Effector memory CD8-positive, alpha-beta T cell (primary cell): Measurements from ENCODE around the gene PLPP3.

Experiments
- ATAC-seq: fragments of 150-1000 bp; cut with Tn5 transposase; replicated peaks from 2 replicates; pipeline ENCODE4 v1.10.0; 2021; ENCODE audit warnings: mild to moderate bottlenecking, moderate library complexity
- DNase-seq, 3 experiments: peaks; one replicate each; pipeline ENCODE4 v3.0.0; 2021
- H3K27ac Mint-ChIP-seq, 2 donors: one replicate each; pipeline ENCODE4 v1.8.0; 2022; ENCODE audit warnings: mild to moderate bottlenecking in 2 of 2, mixed read lengths in 2 of 2, moderate library complexity in 2 of 2
- H3K27me3 Mint-ChIP-seq, 2 donors: one replicate each; pipeline ENCODE4 v1.8.0; 2022; ENCODE audit warnings: mixed read lengths in 2 of 2
- H3K36me3 Mint-ChIP-seq: one replicate; pipeline ENCODE4 v1.8.0; 2022; ENCODE audit warnings: mild to moderate bottlenecking, moderate library complexity, mixed read lengths; ENCODE audit not compliant: insufficient read depth
- H3K4me1 Mint-ChIP-seq, 2 donors: one replicate each; pipeline ENCODE4 v1.8.0; 2022; ENCODE audit warnings: low read depth in 2 of 2, mixed read lengths in 2 of 2
- H3K4me3 Mint-ChIP-seq, 2 donors: one replicate each; pipeline ENCODE4 v1.8.0; 2022; ENCODE audit warnings: mild to moderate bottlenecking in 2 of 2, mixed read lengths in 2 of 2, moderate library complexity in 2 of 2
- H3K9me3 Mint-ChIP-seq, 2 donors: one replicate each; pipeline ENCODE4 v1.8.0; 2022; ENCODE audit warnings: mixed read lengths in 2 of 2

PLPP3 gene

DNA sequence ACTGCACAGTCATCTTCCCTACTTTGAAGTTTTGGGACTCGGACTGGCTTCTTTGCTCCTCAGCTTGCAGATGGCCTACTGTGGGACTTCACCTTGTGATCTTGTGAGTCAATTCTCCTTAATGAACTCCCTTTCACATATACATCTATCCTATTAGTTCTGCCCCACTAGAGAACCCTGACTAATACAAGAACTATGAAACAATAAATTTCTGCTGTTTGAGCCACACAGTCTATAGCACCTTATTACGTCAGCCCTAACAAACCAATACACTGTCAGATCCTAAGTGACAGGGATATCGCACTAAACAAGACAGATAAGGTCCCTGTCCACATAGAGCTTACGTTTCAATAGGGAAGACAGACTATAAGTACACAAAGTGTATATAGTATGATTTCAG, 120.1 kb downstream of the PLPP3 start:
- no peak for DNase-seq
- no peak overlapping the region for H3K27ac Mint-ChIP-seq
- no peaks in the 10 kb centered on the region for H3K27me3 Mint-ChIP-seq
- no peaks in the 10 kb centered on the region for H3K4me1 Mint-ChIP-seq
- H3K4me3 Mint-ChIP-seq: no peak overlapping the region
- peaks cover 0 to 9% of the 10 kb centered on the region in 2 donors for H3K9me3 Mint-ChIP-seq
- no peak for ATAC-seq
- H3K36me3 Mint-ChIP-seq: no peaks in the 10 kb centered on the region

DNA sequence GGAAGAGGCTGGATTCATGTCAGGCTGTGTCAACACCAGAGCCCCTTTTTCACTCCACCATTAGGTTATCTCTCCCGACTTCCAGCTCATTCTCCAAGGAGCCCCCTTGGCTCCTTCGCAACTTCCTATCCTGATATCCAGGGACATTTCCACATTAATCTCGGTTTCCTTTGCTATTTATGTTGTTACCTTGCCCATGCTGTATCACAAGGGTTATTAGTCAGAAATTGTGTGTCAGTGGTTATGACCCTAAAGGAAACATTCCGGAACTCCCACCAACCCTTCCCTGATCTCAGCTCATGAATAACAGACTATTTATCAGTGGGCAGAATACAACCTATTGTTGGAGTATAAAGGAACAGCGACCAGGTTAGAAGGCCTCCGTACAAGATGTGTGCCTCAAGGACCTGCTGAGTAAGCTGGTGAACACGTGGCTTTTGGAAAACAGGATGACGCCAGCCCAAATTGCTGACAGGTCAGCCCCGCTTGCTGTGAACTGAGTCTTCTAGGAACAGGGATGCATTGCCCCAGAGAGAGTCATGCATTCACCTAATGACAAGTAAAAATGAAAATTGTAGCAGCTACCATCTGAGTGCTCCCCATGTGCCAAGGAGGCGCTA, 121.5 kb downstream of the PLPP3 start:
- H3K27ac Mint-ChIP-seq: no peak overlapping the region
- peaks cover 0 to 8% of the 10 kb centered on the region in 2 donors for H3K27me3 Mint-ChIP-seq
- DNase-seq (no peak), ATAC-seq (no peak)
- no peaks in the 10 kb centered on the region for H3K4me1 Mint-ChIP-seq
- H3K4me3 Mint-ChIP-seq: no peak overlapping the region
- peaks cover 0 to 18% of the 10 kb centered on the region in 2 donors for H3K9me3 Mint-ChIP-seq
- no peaks in the 10 kb centered on the region for H3K36me3 Mint-ChIP-seq

DNA sequence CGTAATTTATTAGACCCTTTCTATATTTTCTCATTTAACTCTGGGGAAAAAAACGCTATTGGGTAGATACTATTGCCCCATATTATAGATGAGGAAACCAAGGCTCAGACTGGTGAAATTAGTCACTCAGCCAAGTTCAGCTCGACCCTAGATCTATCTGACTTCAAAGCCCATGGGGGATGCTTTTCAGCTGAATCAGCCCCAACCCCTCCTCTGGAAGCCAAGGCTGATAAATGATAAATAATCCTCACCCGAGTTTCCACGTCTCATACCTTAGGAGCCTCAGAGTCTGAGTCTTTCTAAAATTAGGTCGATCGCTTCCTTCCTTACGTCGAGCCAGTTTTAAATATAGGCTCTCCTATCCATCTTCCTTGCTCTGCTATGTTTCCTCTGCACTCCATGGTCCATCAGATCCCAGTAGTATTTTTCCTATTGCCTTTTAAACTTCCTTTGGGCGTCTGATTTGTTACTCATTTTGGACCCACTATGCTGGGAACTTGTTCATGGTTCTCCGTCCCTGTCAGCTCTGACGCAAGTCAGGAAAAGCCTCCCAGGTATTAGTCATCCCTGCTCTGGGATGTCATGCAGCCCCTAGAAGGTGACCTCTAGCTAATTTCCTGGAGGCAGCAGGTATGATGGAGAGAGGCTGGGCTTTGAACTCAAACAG, 122.8 kb downstream of the PLPP3 start:
- Mint-ChIP-seq H3K9me3 (peaks cover 0 to 8% of the 10 kb centered on the region in 2 donors), H3K36me3 (no peaks in the 10 kb centered on the region), H3K4me1 (no peaks in the 10 kb centered on the region), H3K4me3 (no peak overlapping the region), H3K27me3 (peaks cover 3 to 8% of the 10 kb centered on the region in 2 donors), H3K27ac (no peak overlapping the region)
- DNase-seq (no peak), ATAC-seq (no peak)

- Mint-ChIP-seq H3K9me3 (peaks cover 0 to 8% of the 10 kb centered on the region in 2 donors), H3K27me3 (peaks cover 5 to 8% of the 10 kb centered on the region in 2 donors)
- no peak for ATAC-seq
Observed at GRCh38 chr1:56453417-56454078, 125.8 kb downstream of the PLPP3 start.

DNA sequence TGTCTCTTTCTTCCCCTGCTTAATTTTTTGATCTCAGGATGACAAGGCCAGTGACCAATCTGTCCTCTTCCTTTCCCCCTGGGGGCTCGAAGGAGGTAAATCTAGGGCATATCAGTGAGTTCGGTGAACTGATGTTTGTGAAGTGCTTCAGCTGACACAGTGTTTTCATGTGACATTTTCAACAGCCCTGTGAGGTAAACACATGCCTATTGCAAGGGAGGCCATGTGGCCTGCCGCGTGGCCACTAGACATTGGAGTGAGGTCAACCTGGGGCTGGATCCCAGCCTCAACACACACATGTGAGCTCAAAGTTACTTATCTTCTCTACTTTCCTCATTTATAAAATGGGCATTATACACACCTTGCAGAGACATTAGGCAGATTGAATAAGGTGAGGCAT, 126.3 kb downstream of the PLPP3 start:
- H3K27ac Mint-ChIP-seq: no peak overlapping the region
- no peaks in the 10 kb centered on the region for H3K36me3 Mint-ChIP-seq
- H3K27me3 Mint-ChIP-seq: peaks cover 5 to 8% of the 10 kb centered on the region in 2 donors
- H3K4me3 Mint-ChIP-seq: no peak overlapping the region
- no peaks in the 10 kb centered on the region for H3K4me1 Mint-ChIP-seq
- H3K9me3 Mint-ChIP-seq: peaks cover 0 to 8% of the 10 kb centered on the region in 2 donors
- DNase-seq: no peak
- ATAC-seq: no peak

More at GRCh38 chr1:56453417-56454078, 125.8 kb downstream of the PLPP3 start:
- DNase-seq: no peak
- H3K4me1 Mint-ChIP-seq: no peaks in the 10 kb centered on the region
- no peak overlapping the region for H3K4me3 Mint-ChIP-seq
- no peaks in the 10 kb centered on the region for H3K36me3 Mint-ChIP-seq
- no peak overlapping the region for H3K27ac Mint-ChIP-seq

- no peak for ATAC-seq
- Mint-ChIP-seq H3K4me3 (no peak overlapping the region), H3K36me3 (no peaks in the 10 kb centered on the region), H3K9me3 (peaks cover 0 to 8% of the 10 kb centered on the region in 2 donors), H3K27me3 (peaks cover 5 to 8% of the 10 kb centered on the region in 2 donors), H3K4me1 (no peaks in the 10 kb centered on the region), H3K27ac (no peak overlapping the region)
- DNase-seq: no peak
Observed at GRCh38 chr1:56452027-56453011, 127.0 kb downstream of the PLPP3 start.

DNA sequence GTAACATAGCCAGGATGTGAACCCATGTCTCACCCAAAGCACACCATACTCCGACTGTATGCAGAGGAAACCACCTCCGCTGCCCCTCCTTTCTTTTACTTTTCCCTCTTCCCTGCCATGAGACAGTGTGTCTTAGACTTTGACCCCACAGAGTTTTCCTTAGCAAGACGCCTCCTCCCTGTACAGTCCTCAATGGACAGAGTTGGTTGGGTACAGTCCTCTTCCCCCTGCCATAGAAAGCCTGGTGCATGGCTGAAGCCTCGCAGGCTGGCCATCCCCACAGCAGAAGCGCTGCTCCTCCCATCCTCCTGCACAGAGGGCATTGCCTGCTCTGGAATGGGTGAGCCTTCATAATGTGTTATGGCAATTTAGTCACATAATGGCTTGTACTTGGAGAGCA, 127.9 kb downstream of the PLPP3 start:
- no peaks in the 10 kb centered on the region for H3K36me3 Mint-ChIP-seq
- peaks cover 0 to 8% of the 10 kb centered on the region in 2 donors for H3K9me3 Mint-ChIP-seq
- no peak overlapping the region for H3K4me3 Mint-ChIP-seq
- peaks cover 5 to 8% of the 10 kb centered on the region in 2 donors for H3K27me3 Mint-ChIP-seq
- no peak for DNase-seq
- no peaks in the 10 kb centered on the region for H3K4me1 Mint-ChIP-seq
- H3K27ac Mint-ChIP-seq: no peak overlapping the region
- ATAC-seq: no peak

DNA sequence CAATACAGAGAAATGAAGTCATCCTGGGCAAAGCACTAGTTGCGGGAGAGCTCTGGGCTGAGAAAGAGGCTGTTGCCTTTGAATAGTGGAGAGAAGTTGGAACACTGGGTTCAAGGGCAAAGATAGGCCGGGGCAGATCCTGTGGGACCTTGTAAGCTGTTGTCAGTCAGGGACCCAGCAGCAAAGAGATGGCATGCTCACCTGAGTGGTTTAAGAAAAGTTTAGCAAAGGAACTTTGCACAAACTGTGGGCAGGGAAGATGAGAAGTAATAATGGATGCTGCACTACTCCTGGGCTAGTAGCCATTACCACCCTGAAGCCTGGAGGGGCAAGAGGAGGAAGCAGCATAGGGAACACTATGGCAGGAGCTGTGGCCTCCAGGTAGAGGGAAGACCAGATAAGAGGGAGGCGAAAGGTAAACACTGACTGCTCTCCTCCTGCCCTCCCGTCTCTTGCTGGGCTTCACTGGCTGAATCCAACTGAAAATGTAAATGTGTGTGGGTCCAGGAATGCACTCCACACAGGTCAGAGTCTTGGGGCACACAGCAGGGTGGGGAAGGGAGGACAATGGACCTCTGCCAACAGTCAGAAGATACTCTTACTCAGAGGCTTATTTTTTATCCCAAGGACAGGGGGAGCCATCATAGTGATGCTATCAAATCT, 129.2 kb downstream of the PLPP3 start:
- ATAC-seq (no peak), DNase-seq (no peak)
- Mint-ChIP-seq H3K9me3 (peaks cover 0 to 8% of the 10 kb centered on the region in 2 donors), H3K36me3 (no peaks in the 10 kb centered on the region), H3K27me3 (peaks cover 5 to 8% of the 10 kb centered on the region in 2 donors), H3K4me3 (no peak overlapping the region), H3K27ac (no peak overlapping the region), H3K4me1 (no peaks in the 10 kb centered on the region)

- H3K4me3 Mint-ChIP-seq: no peak overlapping the region
Observed at GRCh38 chr1:56448529-56449300, 130.6 kb downstream of the PLPP3 start.

DNA sequence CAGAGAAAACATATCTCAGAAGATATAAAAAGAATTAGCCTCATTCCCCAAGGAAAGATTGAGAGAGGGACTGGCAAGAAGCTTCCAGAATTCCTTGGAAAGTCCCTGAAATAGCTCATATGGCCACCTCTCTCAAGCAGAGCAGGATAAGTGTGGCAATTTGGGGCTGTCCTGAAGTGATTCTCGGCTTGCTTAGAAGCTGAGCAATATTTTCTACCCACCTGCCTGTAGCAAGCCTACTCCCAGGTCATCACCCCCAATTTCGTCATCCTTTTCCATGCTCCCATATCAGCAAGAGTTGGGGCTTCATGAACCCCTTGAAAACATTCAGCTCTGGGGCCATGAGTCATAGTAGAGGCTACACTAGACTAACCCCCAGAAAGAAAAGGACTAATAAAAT, 131.5 kb downstream of the PLPP3 start:
- Mint-ChIP-seq H3K36me3 (no peaks in the 10 kb centered on the region), H3K4me3 (no peak overlapping the region), H3K4me1 (no peaks in the 10 kb centered on the region), H3K27me3 (peaks cover 0 to 5% of the 10 kb centered on the region in 2 donors), H3K9me3 (no peaks in the 10 kb centered on the region), H3K27ac (no peak overlapping the region)
- DNase-seq: no peak
- ATAC-seq: no peak

More at GRCh38 chr1:56448529-56449300, 130.6 kb downstream of the PLPP3 start:
- Mint-ChIP-seq H3K27me3 (peaks cover 5 to 7% of the 10 kb centered on the region in 2 donors), H3K27ac (no peak overlapping the region), H3K9me3 (peaks cover 0 to 7% of the 10 kb centered on the region in 2 donors), H3K36me3 (no peaks in the 10 kb centered on the region), H3K4me1 (no peaks in the 10 kb centered on the region)
- DNase-seq (no peak), ATAC-seq (no peak)

DNA sequence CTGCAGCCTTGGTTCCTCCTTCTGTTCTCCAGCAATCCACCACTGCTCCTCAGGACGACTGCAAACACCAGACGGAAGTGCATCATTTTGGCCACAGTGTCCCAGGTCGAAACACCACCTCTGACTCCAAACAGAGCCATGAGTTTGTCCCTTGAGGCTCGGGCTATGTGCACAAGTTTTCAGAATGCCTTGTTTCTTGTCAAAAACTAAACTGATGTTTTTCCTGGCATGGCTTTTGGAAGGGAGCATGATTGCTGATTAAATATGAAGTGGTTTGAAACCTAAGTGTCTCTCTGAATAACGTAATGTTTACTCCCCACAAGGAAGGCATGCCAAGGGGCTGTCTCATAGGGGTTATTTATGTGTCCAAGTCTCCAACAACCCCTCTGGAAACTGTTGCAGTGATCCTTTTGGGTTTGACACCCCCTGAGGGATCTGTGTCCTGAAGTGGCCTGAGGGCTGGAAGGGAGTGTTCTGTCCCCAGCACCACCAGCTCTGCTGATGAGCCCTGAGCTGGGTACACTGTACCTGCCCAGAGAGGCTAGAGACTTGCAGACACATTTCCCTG, 132.7 kb downstream of the PLPP3 start:
- Mint-ChIP-seq H3K27ac (no peak overlapping the region), H3K4me1 (no peaks in the 10 kb centered on the region), H3K36me3 (no peaks in the 10 kb centered on the region), H3K27me3 (peaks cover 0 to 3% of the 10 kb centered on the region in 2 donors), H3K9me3 (no peaks in the 10 kb centered on the region), H3K4me3 (no peak overlapping the region)
- DNase-seq (no peak), ATAC-seq (no peak)
